Activated T-helper 1 cell treated with anti-CD3 and anti-CD28 coated beads, Interleukin-12 subunit alpha, Interleukin-12 subunit beta, Interleukin-2, Interleukin-4 antibody, amounts not matched to agents 30 ng/mL and 10 ng/mL and 1 ng/mL, durations not matched to agents 14 hours and 24 hours and 36 hours (primary cell): ENCODE results near the gene TAS2R30. TPM values are rescaled to one million over a fixed set of nuclear protein-coding genes. Genes with fewer than 3 reads are reported as not detected.

ENCODE experiments used
- DNase-seq: peaks from one replicate; pipeline ENCODE4 v3.0.0; 2021; ENCODE audit warnings: low spot score
- H3K27ac Mint-ChIP-seq: one replicate; pipeline ENCODE4 v1.8.0; 2021; ENCODE audit warnings: mild to moderate bottlenecking, mixed read lengths
- H3K27me3 Mint-ChIP-seq: one replicate; pipeline ENCODE4 v1.8.0; 2022; ENCODE audit warnings: mild to moderate bottlenecking, moderate library complexity, mixed read lengths; ENCODE audit not compliant: insufficient read depth
- H3K36me3 Mint-ChIP-seq: one replicate; pipeline ENCODE4 v1.8.0; 2021; ENCODE audit warnings: low read depth, mixed read lengths
- H3K4me1 Mint-ChIP-seq: one replicate; pipeline ENCODE4 v1.8.0; 2021; ENCODE audit warnings: low read depth, mixed read lengths
- H3K4me3 Mint-ChIP-seq: one replicate; pipeline ENCODE4 v1.8.0; 2021; ENCODE audit warnings: mild to moderate bottlenecking, moderate library complexity, mixed read lengths
- H3K9me3 Mint-ChIP-seq: one replicate; pipeline ENCODE4 v1.8.0; 2021; ENCODE audit warnings: mixed read lengths
- intact Hi-C: fragments of 100-400 bp; cut with micrococcal nuclease; formaldehyde crosslinking; loops from one replicate; pipeline ENCODE4 v1.15.1; 2024
- total RNA-seq: library from RNA; stranded (reverse); gene quantifications from 2 replicates; pipeline ENCODE4 v1.2.3, GENCODE V29; 2022

The TAS2R30 gene
- 3.8 and 4.5 TPM in 2 replicates for total RNA-seq

- Mint-ChIP-seq H3K27me3 (no peaks in the 10 kb centered on the region), H3K9me3 (no peaks in the 10 kb centered on the region), H3K4me1 (peaks cover 22% of the 10 kb centered on the region), H3K36me3 (peaks cover 10% of the 10 kb centered on the region), H3K27ac (peak within 1 kb of the TSS; percentile 55), H3K4me3 (no peak within 1 kb of the TSS)
- intact Hi-C loops: loop anchor here (2.0 kb wide), 1 partner anchor 50 kb away; no protein-coding TSS in a partner anchor
- no peak for DNase-seq
Observed at GRCh38 chr12:11134305-11134704, at the start of gene TAS2R30. Gene TAS2R30 (minus strand): TSS chr12:11134644. CDS start chr12:11134244, 400 bp downstream.

- Mint-ChIP-seq H3K36me3 (no peaks in the 10 kb centered on the region), H3K27me3 (peaks cover 8% of the 10 kb centered on the region), H3K27ac (no peak overlapping the region), H3K4me3 (no peak overlapping the region), H3K4me1 (peaks cover 4% of the 10 kb centered on the region), H3K9me3 (no peaks in the 10 kb centered on the region)
- intact Hi-C loops: no loop called here
- DNase-seq: no peak
Observed at GRCh38 chr12:11183011-11183410, 48.6 kb upstream of the TAS2R30 start.

GRCh38 chr12:11182529-11182928 lies 48.1 kb upstream of the TAS2R30 start:
- Mint-ChIP-seq H3K27ac (no peak overlapping the region), H3K36me3 (peaks cover 3% of the 10 kb centered on the region), H3K27me3 (peaks cover 8% of the 10 kb centered on the region), H3K4me3 (no peak overlapping the region), H3K4me1 (peaks cover 4% of the 10 kb centered on the region), H3K9me3 (no peaks in the 10 kb centered on the region)
- DNase-seq: no peak
- intact Hi-C loops: no loop called here

- Mint-ChIP-seq H3K4me3 (no peak overlapping the region), H3K4me1 (peaks cover 7% of the 10 kb centered on the region), H3K27me3 (no peaks in the 10 kb centered on the region), H3K27ac (no peak overlapping the region), H3K9me3 (no peaks in the 10 kb centered on the region), H3K36me3 (peaks cover 13% of the 10 kb centered on the region)
- intact Hi-C loops: loop anchor here (10.0 kb wide), 2 partner anchors 423 to 1177 kb away; partner anchors contain the start of genes BORCS5 and MANSC1
- no peak for DNase-seq
Observed at GRCh38 chr12:11178250-11178649, 43.8 kb upstream of the TAS2R30 start.

- Mint-ChIP-seq H3K27me3 (no peaks in the 10 kb centered on the region), H3K4me1 (peaks cover 34% of the 10 kb centered on the region), H3K9me3 (no peaks in the 10 kb centered on the region), H3K36me3 (peaks cover 36% of the 10 kb centered on the region), H3K27ac (no peak overlapping the region), H3K4me3 (no peak overlapping the region)
- intact Hi-C loops: loop anchor here (10.0 kb wide), 2 partner anchors 419 to 1181 kb away; partner anchors contain the start of genes BORCS5 and MANSC1
- no peak for DNase-seq
Observed at GRCh38 chr12:11174022-11174421, 39.6 kb upstream of the TAS2R30 start.

- Mint-ChIP-seq H3K36me3 (peaks cover 40% of the 10 kb centered on the region), H3K27me3 (no peaks in the 10 kb centered on the region), H3K4me3 (peak overlapping the region; percentile 99), H3K4me1 (peaks cover 51% of the 10 kb centered on the region), H3K9me3 (no peaks in the 10 kb centered on the region), H3K27ac (peak overlapping the region; percentile 100)
- no peak for DNase-seq
- intact Hi-C loops: loop anchor here (1.0 to 10.0 kb wide), 7 partner anchors 35 to 1183 kb away; partner anchors contain the start of genes BORCS5, MAGOHB and MANSC1
Observed at GRCh38 chr12:11171969-11172675, 37.7 kb upstream of the TAS2R30 start.

GRCh38 chr12:11171145-11171968 lies 36.9 kb upstream of the TAS2R30 start, which contains the start of gene SMIM10L1:
Gene SMIM10L1 (plus strand): TSS chr12:11171194. CDS start chr12:11171357, 163 bp downstream.
- H3K9me3 Mint-ChIP-seq: no peaks in the 10 kb centered on the region
- peaks cover 58% of the 10 kb centered on the region for H3K4me1 Mint-ChIP-seq
- peak within 1 kb of the TSS; percentile 99 for H3K4me3 Mint-ChIP-seq
- H3K36me3 Mint-ChIP-seq: peaks cover 45% of the 10 kb centered on the region
- intact Hi-C loops: loop anchor here (1.0 to 10.0 kb wide), 7 partner anchors 35 to 1183 kb away; partner anchors contain the start of genes BORCS5, MAGOHB and MANSC1
- DNase-seq: peak; percentile 86
- H3K27ac Mint-ChIP-seq: peak within 1 kb of the TSS; percentile 100
- H3K27me3 Mint-ChIP-seq: no peaks in the 10 kb centered on the region

DNA sequence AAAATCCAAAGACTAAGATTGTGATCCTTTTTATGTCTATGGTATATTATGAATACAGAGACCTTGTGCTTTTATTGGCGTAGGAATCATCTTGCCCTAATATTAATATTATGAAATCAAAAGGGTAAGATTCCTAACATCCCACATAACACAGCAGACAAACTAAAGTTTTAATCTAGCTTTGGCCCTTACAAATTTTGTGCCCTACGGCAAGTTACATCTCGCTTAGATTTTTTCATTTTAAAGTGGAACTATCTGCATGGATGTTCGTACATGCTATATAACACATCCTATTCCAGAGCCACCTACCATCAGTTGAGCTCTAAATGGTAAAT lies 36.3 kb upstream of the TAS2R30 start:
- H3K36me3 Mint-ChIP-seq: peaks cover 47% of the 10 kb centered on the region
- H3K27ac Mint-ChIP-seq: peak overlapping the region; percentile 100

DNA sequence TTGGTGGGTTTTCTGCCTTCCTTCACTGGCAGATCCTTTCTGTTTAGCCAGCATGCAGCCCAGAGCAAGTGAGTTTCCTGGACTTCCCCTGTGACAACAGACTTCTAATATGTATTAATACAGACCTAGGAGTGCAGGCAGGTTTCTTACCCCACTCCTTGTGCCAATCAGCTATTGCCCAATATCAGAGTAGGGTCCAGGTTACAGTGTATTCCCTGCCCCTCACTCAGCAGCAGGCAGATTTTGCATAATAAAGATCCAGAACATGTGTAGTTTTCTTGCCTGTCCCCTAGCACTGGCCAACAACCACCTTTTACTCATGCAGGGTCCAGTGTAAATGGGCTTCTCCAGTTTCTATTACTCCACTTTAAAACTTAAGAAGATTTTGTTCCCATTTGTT lies 31.9 kb upstream of the TAS2R30 start:
- intact Hi-C loops: no loop called here
- no peaks in the 10 kb centered on the region for H3K9me3 Mint-ChIP-seq
- peaks cover 49% of the 10 kb centered on the region for H3K36me3 Mint-ChIP-seq
- DNase-seq: no peak
- no peak overlapping the region for H3K27ac Mint-ChIP-seq
- H3K4me3 Mint-ChIP-seq: no peak overlapping the region
- no peaks in the 10 kb centered on the region for H3K27me3 Mint-ChIP-seq
- H3K4me1 Mint-ChIP-seq: peaks cover 62% of the 10 kb centered on the region

More for the DNA sequence above, 36.3 kb upstream of the TAS2R30 start:
- DNase-seq: no peak
- H3K4me3 Mint-ChIP-seq: peak overlapping the region; percentile 99
- no peaks in the 10 kb centered on the region for H3K9me3 Mint-ChIP-seq
- no peaks in the 10 kb centered on the region for H3K27me3 Mint-ChIP-seq
- intact Hi-C loops: loop anchor here (1.0 to 10.0 kb wide), 7 partner anchors 34 to 1184 kb away; partner anchors contain the start of genes BORCS5, MAGOHB and MANSC1
- peaks cover 63% of the 10 kb centered on the region for H3K4me1 Mint-ChIP-seq

GRCh38 chr12:11164384-11164783 lies 29.9 kb upstream of the TAS2R30 start:
- Mint-ChIP-seq H3K36me3 (peaks cover 49% of the 10 kb centered on the region), H3K4me1 (peaks cover 58% of the 10 kb centered on the region), H3K27me3 (no peaks in the 10 kb centered on the region), H3K27ac (no peak overlapping the region), H3K9me3 (no peaks in the 10 kb centered on the region), H3K4me3 (no peak overlapping the region)
- no peak for DNase-seq
- intact Hi-C loops: no loop called here

- H3K4me3 Mint-ChIP-seq: no peak overlapping the region
- peaks cover 44% of the 10 kb centered on the region for H3K36me3 Mint-ChIP-seq
- no peak for DNase-seq
- no peak overlapping the region for H3K27ac Mint-ChIP-seq
- H3K9me3 Mint-ChIP-seq: peaks cover 4% of the 10 kb centered on the region
- H3K27me3 Mint-ChIP-seq: no peaks in the 10 kb centered on the region
- peaks cover 40% of the 10 kb centered on the region for H3K4me1 Mint-ChIP-seq
- intact Hi-C loops: no loop called here
Observed at GRCh38 chr12:11162502-11162901, 28.1 kb upstream of the TAS2R30 start.

DNA sequence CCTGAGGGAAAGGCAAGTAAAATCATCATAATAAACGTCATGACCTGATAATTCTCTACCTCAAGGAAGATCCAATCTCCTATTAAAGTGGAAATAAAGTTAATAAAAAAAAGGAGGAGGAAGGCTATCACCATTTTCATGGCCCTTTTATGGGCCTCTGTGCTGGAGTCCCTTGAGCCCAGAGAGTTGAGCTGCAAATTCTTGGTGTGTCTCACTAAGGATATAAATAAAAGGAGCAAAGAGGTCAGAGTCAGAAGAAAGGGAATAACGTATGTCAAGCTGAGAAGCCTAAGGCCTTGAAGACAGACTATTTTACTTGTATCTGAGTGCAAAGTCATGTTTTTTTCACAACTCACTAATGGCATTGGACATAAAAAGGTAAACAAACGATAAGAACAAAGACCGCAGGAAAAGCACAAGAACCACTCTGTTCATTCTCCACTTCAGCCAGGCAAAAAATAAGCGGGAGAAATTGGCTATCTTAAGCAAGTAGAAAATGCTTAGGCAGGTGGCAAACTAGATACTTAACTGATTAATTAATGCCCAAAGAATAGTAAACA lies 24.5 kb upstream of the TAS2R30 start:
- H3K27me3 Mint-ChIP-seq: no peaks in the 10 kb centered on the region
- intact Hi-C loops: no loop called here
- peaks cover 24% of the 10 kb centered on the region for H3K9me3 Mint-ChIP-seq
- peaks cover 37% of the 10 kb centered on the region for H3K36me3 Mint-ChIP-seq
- peaks cover 15% of the 10 kb centered on the region for H3K4me1 Mint-ChIP-seq
- H3K4me3 Mint-ChIP-seq: no peak overlapping the region
- no peak for DNase-seq
- H3K27ac Mint-ChIP-seq: no peak overlapping the region
